Regular cardiac myocyte (primary cell): Measurements from ENCODE around the gene BTBD6. TPM values are rescaled to one million over a fixed set of nuclear protein-coding genes. Genes with fewer than 3 reads are reported as not detected.

Experiments used
- total RNA-seq: library from RNA; depleted of rRNA; stranded (reverse); fragments of >200 nt; gene quantifications from 2 replicates; pipeline ENCODE4 v1.2.3, GENCODE V29; 2014

Gene BTBD6
- total RNA-seq, result 40.6 and 60.4 TPM in 2 replicates

GRCh38 chr14:105248368-105249181, at the start of gene BTBD6:
BTBD6 (plus strand) TSS chr14:105248533; CDS start chr14:105248712, 179 bp downstream.

Other genes with a start within 250 kb of the BTBD6 start
- gene CDCA4, start 227.4 kb upstream of the BTBD6 start, total RNA-seq, result 12.4 and 37.6 TPM in 2 replicates
- not detected in 2 replicates for gene GPR132, start 183.1 kb upstream of the BTBD6 start, total RNA-seq
- gene JAG2, start 79.8 kb upstream of the BTBD6 start, total RNA-seq, result 0.58 and 1.1 TPM in 2 replicates
- gene NUDT14, start 67.2 kb upstream of the BTBD6 start, total RNA-seq, result 8.2 and 10.4 TPM in 2 replicates
- 26.5 and 35.9 TPM in 2 replicates for gene BRF1, start 52.5 kb downstream of the BTBD6 start, total RNA-seq
- 27.8 and 40.6 TPM in 2 replicates for gene PACS2, start 66.2 kb downstream of the BTBD6 start, total RNA-seq
- 0.19 and 0.28 TPM in 2 replicates for gene TEX22, start 150.0 kb downstream of the BTBD6 start, total RNA-seq
- 26.3 and 32.4 TPM in 2 replicates for gene MTA1, start 171.3 kb downstream of the BTBD6 start, total RNA-seq
- gene CRIP2, start 226.3 kb downstream of the BTBD6 start, total RNA-seq, result 35.2 and 70.4 TPM in 2 replicates
- 0.28 and 5.4 TPM in 2 replicates for gene CRIP1, start 238.4 kb downstream of the BTBD6 start, total RNA-seq
- 3.9 and 15.1 TPM in 2 replicates for gene TEDC1, start 242.7 kb downstream of the BTBD6 start, total RNA-seq